Islet of Langerhans (tissue), 1 donor: ENCODE data around the gene FUBP3.

Experiments
- FAIRE-seq: peaks from one replicate; lab custom pipeline; 2011; peaks lifted over from hg19 to GRCh38; lab: Jason Lieb, UNC

The FUBP3 gene

GRCh38 chr9:130635306-130635705 is 55.9 kb downstream of the FUBP3 start:
- FAIRE-seq = no peak

GRCh38 chr9:130635721-130636647 is 56.6 kb downstream of the FUBP3 start:
- FAIRE-seq = no peak

- no peak for FAIRE-seq
Measured at GRCh38 chr9:130636648-130637020, 57.3 kb downstream of the FUBP3 start.

- no peak for FAIRE-seq
Measured at GRCh38 chr9:130638284-130639123, 59.1 kb downstream of the FUBP3 start.

GRCh38 chr9:130639124-130639765 is 59.9 kb downstream of the FUBP3 start:
- no peak for FAIRE-seq

GRCh38 chr9:130639866-130640555 is 60.6 kb downstream of the FUBP3 start:
- FAIRE-seq = no peak

GRCh38 chr9:130640681-130641080 is 61.3 kb downstream of the FUBP3 start:
- FAIRE-seq = no peak

GRCh38 chr9:130642926-130643325 is 63.5 kb downstream of the FUBP3 start:
- FAIRE-seq = no peak

GRCh38 chr9:130651221-130651620 is 71.8 kb downstream of the FUBP3 start:
- FAIRE-seq = no peak

GRCh38 chr9:130651752-130652151 is 72.4 kb downstream of the FUBP3 start:
- FAIRE-seq = no peak

- no peak for FAIRE-seq
Measured at GRCh38 chr9:130654879-130655278, 75.5 kb downstream of the FUBP3 start.

- FAIRE-seq = no peak
Measured at GRCh38 chr9:130658893-130659698, 79.7 kb downstream of the FUBP3 start.

GRCh38 chr9:130659699-130660248 is 80.4 kb downstream of the FUBP3 start:
- no peak for FAIRE-seq

- FAIRE-seq = no peak
Measured at GRCh38 chr9:130660326-130660682, 80.9 kb downstream of the FUBP3 start.

- FAIRE-seq = no peak
Measured at GRCh38 chr9:130660683-130661450, 81.5 kb downstream of the FUBP3 start.

GRCh38 chr9:130661451-130662098 is 82.2 kb downstream of the FUBP3 start:
- no peak for FAIRE-seq

- FAIRE-seq = no peak
Measured at GRCh38 chr9:130662099-130662969, 83.0 kb downstream of the FUBP3 start.

- no peak for FAIRE-seq
Measured at GRCh38 chr9:130662970-130663257, 83.5 kb downstream of the FUBP3 start.
